ENCODE data around the gene TMEM18. TPM values are rescaled to one million over a fixed set of nuclear protein-coding genes. Genes with fewer than 3 reads are reported as not detected.
A peak's percentile ranks its signal among the peaks of the same experiment; 100 is the strongest.
"Not testable (repeated sequence)": the region's sequence is repeated elsewhere in the genome, so short reads cannot be mapped to it uniquely, and the experiment has no call there.

Gene TMEM18
- total RNA-seq, 1 experiment from 2014 or later, result 19.0 TPM

DNA sequence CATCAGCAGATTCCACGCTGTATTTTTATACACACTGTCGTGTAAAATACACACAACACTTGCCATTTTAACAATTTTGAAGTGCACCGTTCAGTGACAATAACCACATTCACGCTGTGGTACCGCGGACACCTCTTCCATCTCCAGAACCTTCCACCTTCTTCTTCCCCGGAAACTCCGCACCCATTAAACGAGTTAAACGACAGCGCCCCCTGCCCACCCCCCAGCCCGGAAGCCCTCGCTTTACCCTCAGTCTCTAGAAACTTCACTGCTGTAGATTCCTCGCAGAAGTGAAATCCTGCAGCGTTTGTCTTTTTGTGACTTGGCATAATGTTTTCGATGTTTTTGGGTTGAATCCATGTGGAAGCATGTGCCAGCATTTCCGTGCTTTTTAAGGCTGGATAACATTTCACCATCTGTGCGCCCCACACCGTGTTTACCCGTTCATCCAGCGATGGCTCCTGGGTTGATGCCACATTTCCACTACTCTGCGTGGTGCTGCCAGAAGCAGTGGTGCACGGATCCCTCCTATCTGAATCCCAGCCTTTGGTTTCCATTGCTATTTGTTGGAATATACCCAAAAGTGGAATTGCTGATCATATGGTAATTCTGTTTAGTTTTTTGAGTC, 32.0 kb upstream of the TMEM18 start:
- TF ChIP-seq, protein P1, sequence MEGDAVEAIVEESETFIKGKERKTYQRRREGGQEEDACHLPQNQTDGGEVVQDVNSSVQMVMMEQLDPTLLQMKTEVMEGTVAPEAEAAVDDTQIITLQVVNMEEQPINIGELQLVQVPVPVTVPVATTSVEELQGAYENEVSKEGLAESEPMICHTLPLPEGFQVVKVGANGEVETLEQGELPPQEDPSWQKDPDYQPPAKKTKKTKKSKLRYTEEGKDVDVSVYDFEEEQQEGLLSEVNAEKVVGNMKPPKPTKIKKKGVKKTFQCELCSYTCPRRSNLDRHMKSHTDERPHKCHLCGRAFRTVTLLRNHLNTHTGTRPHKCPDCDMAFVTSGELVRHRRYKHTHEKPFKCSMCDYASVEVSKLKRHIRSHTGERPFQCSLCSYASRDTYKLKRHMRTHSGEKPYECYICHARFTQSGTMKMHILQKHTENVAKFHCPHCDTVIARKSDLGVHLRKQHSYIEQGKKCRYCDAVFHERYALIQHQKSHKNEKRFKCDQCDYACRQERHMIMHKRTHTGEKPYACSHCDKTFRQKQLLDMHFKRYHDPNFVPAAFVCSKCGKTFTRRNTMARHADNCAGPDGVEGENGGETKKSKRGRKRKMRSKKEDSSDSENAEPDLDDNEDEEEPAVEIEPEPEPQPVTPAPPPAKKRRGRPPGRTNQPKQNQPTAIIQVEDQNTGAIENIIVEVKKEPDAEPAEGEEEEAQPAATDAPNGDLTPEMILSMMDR (IDR thresholded peaks at IDR 0.05; ENCODE audit: unreplicated experiment), result no peak
- intact Hi-C loops (cut with micrococcal nuclease; ENCODE audit: unreplicated experiment), result no loop called here
- H3K4me1 Mint-ChIP-seq (ENCODE audit: low read depth, unreplicated experiment), result no peaks in the 10 kb centered on the region
- H3K36me3 Mint-ChIP-seq (ENCODE audit: insufficient read depth, unreplicated experiment), result no peaks in the 10 kb centered on the region
- peaks cover 4% of the 10 kb centered on the region for H3K9me3 Mint-ChIP-seq (ENCODE audit: low read depth, unreplicated experiment)
- no peak overlapping the region for H3K4me3 Mint-ChIP-seq (ENCODE audit: low read depth, unreplicated experiment)
- no peak overlapping the region for H3K27ac Mint-ChIP-seq (ENCODE audit: unreplicated experiment)
- BruUV-seq (replicated peaks), result no TSS peak
- DNase-seq, result no peak
- CTCF ChIA-PET, result no interaction called here
- H3K27me3 Mint-ChIP-seq (ENCODE audit: unreplicated experiment), result peaks cover 17% of the 10 kb centered on the region

DNA sequence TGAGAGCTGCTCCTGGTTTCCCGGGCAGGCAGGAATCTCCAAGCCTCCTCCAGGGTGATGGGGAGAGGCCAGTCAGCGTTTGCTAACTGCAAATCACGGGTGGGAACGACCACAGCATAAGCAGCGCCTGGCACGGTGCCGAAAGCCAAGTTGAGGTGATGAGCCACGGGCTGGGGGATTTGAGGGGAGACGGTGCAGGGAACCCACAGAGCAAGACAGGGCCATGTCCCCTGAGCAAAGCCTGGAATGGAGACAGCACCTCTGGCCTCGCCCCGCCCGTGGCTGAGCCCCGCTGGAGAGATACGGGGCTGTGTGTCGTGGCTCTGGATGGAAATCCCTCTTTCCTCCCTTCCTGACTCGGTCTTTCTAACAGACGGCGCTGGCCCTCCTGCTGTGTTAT, 31.5 kb upstream of the TMEM18 start:
- DNase-seq, result no peak
- no peak overlapping the region for H3K4me3 Mint-ChIP-seq (ENCODE audit: low read depth, unreplicated experiment)
- H3K27me3 Mint-ChIP-seq (ENCODE audit: unreplicated experiment), result peaks cover 17% of the 10 kb centered on the region
- no peaks in the 10 kb centered on the region for H3K4me1 Mint-ChIP-seq (ENCODE audit: low read depth, unreplicated experiment)
- no TSS peak for BruUV-seq (replicated peaks)
- H3K27ac Mint-ChIP-seq (ENCODE audit: unreplicated experiment), result no peak overlapping the region
- H3K9me3 Mint-ChIP-seq (ENCODE audit: low read depth, unreplicated experiment), result peaks cover 3% of the 10 kb centered on the region
- intact Hi-C loops (cut with micrococcal nuclease; ENCODE audit: unreplicated experiment), result no loop called here
- TF ChIP-seq, protein P1 (IDR thresholded peaks at IDR 0.05; ENCODE audit: unreplicated experiment), result no peak
- CTCF ChIA-PET, result no interaction called here
- no peaks in the 10 kb centered on the region for H3K36me3 Mint-ChIP-seq (ENCODE audit: insufficient read depth, unreplicated experiment)

DNA sequence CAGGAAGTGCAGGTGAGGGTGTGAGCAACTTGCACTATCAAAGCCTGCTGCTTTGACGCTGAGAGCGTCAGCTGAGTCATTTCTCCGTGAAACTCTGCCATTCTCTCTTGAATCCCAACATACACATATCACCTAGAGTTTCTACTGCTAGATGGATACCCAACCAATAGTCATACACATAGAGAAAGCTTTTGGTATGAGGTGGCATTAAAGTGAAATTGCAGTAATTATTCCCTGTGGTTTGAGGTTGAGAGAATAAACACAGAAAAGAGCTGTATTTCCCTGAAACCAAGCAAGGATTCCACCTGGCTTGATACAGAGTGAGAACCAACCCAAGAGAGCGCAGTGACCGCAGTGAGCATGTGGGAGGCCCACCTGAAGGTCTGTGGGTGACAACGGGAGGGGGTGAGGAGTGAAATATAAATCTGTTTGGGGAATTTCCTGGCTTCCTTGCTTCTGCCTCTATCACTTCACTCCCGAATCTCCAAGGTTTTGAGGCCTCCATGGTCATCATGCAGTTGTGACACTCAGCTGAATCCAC, 28.8 kb upstream of the TMEM18 start:
- DNase-seq, result no peak
- Mint-ChIP-seq H3K4me1 (ENCODE audit: low read depth, unreplicated experiment) (no peaks in the 10 kb centered on the region), H3K9me3 (ENCODE audit: low read depth, unreplicated experiment) (peaks cover 6% of the 10 kb centered on the region), H3K4me3 (ENCODE audit: low read depth, unreplicated experiment) (no peak overlapping the region), H3K36me3 (ENCODE audit: insufficient read depth, unreplicated experiment) (no peaks in the 10 kb centered on the region), H3K27me3 (ENCODE audit: unreplicated experiment) (no peaks in the 10 kb centered on the region), H3K27ac (ENCODE audit: unreplicated experiment) (no peak overlapping the region)
- TF ChIP-seq, protein P1 (IDR thresholded peaks at IDR 0.05; ENCODE audit: unreplicated experiment), result no peak
- CTCF ChIA-PET, result no interaction called here
- no TSS peak for BruUV-seq (replicated peaks)
- intact Hi-C loops (cut with micrococcal nuclease; ENCODE audit: unreplicated experiment), result no loop called here

DNA sequence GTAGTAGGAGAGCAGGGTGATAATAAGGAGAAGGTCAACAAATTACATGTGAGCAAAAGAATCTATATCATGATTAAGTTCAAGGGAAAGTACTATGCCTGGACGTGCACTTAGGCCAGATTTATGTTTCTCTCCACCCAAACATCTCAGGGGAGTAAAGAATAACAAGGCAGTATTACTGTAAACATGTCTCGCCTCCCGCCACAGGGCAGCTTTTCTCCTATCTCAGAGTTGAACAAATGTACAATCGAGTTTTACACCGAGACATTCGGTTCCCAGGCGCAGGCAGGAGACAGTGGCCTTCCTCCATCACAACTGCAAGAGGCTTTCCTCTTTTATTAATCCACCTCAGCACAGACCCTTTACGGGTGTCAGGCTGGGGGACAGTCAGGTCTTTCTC, 25.6 kb upstream of the TMEM18 start:
- DNase-seq; CTCF ChIA-PET; H3K27ac Mint-ChIP-seq (ENCODE audit: unreplicated experiment); intact Hi-C loops (cut with micrococcal nuclease; ENCODE audit: unreplicated experiment); BruUV-seq (replicated peaks); H3K9me3 Mint-ChIP-seq (ENCODE audit: low read depth, unreplicated experiment); H3K27me3 Mint-ChIP-seq (ENCODE audit: unreplicated experiment); H3K4me3 Mint-ChIP-seq (ENCODE audit: low read depth, unreplicated experiment); H3K4me1 Mint-ChIP-seq (ENCODE audit: low read depth, unreplicated experiment); H3K36me3 Mint-ChIP-seq (ENCODE audit: insufficient read depth, unreplicated experiment): not testable (repeated sequence)

DNA sequence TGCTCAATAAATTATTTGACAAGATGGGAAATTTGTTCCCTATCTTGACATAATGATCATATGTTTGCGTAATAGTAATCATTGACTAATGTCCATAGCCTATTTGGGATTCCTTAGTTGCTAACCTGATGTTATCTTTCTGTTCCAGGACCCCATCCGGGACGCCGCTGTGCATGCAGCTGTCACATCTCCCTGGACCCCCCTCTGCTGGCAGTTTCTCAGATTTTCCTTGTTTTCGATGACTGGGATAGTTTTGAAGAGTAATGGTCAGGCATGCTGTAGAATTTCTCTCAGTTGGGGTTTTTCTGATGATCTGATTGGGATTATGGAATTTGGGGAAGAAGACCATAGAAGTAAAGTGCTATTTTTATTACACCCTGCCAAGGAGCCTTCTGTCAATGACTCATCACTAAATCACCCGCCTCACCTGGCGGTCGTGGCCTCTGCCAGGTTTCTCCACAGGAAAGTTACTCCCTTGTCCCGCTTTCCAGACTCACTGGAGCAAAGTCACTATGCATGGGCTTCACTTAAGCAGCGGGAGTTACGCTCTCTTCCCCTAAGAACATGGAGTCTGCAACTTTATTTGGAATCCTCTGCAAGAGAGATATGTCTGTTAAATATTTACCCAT, 19.9 kb upstream of the TMEM18 start:
- Mint-ChIP-seq H3K27me3 (ENCODE audit: unreplicated experiment) (no peaks in the 10 kb centered on the region), H3K36me3 (ENCODE audit: insufficient read depth, unreplicated experiment) (no peaks in the 10 kb centered on the region), H3K27ac (ENCODE audit: unreplicated experiment) (no peak overlapping the region), H3K4me1 (ENCODE audit: low read depth, unreplicated experiment) (peaks cover 9% of the 10 kb centered on the region), H3K9me3 (ENCODE audit: low read depth, unreplicated experiment) (peaks cover 8% of the 10 kb centered on the region), H3K4me3 (ENCODE audit: low read depth, unreplicated experiment) (no peak overlapping the region)
- CTCF ChIA-PET, result no interaction called here
- DNase-seq, result peak; percentile 25
- intact Hi-C loops (cut with micrococcal nuclease; ENCODE audit: unreplicated experiment), result no loop called here
- no TSS peak for BruUV-seq (replicated peaks)
- TF ChIP-seq, protein P1 (IDR thresholded peaks at IDR 0.05; ENCODE audit: unreplicated experiment), result no peak

Data from Calu3 (cell line).